DMS79 (cell line): ENCODE data around the gene DLK1.
A peak's percentile ranks its signal among the peaks of the same experiment; 100 is the strongest.

Experiments used
- DNase-seq: peaks from one replicate; lab custom pipeline; 2025; lab: John Stamatoyannopoulos, UW

DLK1 gene

DNA sequence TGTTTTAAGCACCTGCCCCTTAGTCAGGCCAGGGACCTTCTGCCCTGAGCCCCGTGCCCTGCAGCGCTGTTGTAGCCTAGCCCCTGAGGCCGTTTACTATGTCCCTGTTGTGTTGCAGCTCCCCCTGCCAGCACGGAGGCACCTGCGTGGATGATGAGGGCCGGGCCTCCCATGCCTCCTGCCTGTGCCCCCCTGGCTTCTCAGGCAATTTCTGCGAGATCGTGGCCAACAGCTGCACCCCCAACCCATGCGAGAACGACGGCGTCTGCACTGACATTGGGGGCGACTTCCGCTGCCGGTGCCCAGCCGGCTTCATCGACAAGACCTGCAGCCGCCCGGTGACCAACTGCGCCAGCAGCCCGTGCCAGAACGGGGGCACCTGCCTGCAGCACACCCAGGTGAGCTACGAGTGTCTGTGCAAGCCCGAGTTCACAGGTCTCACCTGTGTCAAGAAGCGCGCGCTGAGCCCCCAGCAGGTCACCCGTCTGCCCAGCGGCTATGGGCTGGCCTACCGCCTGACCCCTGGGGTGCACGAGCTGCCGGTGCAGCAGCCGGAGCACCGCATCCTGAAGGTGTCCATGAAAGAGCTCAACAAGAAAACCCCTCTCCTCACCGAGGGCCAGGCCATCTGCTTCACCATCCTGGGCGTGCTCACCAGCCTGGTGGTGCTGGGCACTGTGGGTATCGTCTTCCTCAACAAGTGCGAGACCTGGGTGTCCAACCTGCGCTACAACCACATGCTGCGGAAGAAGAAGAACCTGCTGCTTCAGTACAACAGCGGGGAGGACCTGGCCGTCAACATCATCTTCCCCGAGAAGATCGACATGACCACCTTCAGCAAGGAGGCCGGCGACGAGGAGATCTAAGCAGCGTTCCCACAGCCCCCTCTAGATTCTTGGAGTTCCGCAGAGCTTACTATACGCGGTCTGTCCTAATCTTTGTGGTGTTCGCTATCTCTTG lies 7.6 kb downstream of the DLK1 start:
- DNase-seq = no peak

DNA sequence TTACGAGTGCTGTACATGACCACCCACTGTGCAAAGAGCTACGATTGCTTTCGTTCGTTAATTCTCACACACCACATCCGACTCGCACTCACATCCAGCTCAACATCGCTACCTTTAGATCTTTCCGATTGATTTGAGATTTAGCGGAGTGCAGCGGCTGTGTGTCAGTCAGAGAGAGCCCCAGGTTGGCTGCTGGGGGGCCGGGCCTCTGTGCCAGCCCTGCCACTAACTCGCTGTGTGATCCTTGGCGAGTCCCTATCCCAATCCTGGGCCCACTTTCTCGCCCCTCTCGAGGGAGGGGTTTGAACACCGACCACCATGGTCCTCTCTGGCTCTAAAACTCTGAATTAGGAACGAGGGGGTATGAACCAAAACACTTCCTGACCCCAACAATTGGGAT lies 8.6 kb downstream of the DLK1 start:
- DNase-seq = no peak

- DNase-seq = no peak
Measured at GRCh38 chr14:100736269-100737180, 9.8 kb downstream of the DLK1 start.

DNA sequence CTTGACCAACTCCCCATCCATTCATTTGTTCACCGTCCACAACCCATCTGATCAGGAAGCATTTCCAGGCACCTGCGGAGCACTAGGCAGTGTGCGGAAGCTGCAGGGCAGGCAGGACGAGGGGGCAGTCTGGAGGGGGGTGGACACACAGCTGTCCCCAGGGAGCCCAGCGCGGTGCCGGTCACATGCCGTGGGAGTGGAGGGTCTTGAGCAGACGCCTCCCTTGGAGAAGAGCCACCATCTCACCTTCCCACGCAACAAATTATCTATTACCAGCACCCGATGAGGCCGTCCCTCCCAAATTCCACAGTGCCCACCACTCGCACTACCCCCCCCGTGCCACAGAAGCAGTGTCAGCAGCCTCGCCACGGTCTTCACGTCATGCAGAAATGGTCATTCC lies 10.8 kb downstream of the DLK1 start:
- no peak for DNase-seq

GRCh38 chr14:100738269-100738691 lies 11.6 kb downstream of the DLK1 start:
- no peak for DNase-seq

- DNase-seq = no peak
Measured at GRCh38 chr14:100738704-100739131, 12.0 kb downstream of the DLK1 start.

DNA sequence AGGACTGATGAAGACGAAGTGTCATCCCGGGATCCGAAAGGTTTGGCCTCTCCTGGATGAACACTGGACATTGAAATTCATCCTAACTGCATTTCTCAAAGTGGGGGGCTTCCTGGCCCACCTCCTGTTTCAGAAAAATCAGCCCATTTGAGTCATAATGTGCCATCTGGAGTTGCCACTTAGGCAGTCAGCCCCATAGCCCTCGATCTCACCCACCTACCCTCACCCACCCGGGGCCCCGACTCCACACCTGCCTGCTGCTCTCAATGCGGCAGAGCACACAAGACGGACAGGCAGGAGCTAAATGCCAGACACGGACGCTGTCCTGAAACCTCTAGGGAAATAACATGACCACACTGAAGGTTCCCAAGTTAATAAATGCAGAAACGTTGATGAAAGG lies 12.6 kb downstream of the DLK1 start:
- DNase-seq = no peak

DNA sequence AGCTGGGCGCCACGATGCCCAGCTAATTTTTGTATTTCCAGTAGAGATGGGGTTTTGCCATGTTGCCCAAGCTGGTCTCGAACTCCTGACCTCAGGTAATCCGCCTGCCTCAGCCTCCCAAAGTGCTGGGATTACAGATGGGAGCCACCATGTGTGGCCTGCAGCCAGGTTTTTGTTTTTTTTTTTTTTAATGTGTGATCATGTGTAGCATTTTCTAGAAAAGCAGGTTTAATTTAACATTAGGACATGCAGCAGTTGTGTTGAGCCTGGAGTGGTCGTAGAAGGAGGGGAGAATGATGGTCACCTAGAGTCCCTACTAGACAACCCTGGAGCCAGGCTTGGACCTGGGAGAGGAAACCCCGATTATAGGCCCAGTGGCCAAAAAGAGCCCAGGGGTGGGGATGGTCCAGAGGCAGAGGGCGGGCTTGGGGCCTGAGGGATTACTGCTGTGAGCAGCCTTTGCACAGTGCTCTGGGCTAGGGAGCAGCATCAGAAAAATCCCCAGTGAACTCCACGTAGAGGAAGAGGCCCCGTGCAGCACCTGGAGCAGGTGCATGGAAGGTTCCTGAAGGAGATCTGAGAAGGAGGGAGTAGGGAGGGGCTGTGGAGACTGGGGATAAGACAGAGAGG lies 13.6 kb downstream of the DLK1 start:
- DNase-seq = no peak

- no peak for DNase-seq
Measured at GRCh38 chr14:100740929-100741328, 14.2 kb downstream of the DLK1 start.

DNA sequence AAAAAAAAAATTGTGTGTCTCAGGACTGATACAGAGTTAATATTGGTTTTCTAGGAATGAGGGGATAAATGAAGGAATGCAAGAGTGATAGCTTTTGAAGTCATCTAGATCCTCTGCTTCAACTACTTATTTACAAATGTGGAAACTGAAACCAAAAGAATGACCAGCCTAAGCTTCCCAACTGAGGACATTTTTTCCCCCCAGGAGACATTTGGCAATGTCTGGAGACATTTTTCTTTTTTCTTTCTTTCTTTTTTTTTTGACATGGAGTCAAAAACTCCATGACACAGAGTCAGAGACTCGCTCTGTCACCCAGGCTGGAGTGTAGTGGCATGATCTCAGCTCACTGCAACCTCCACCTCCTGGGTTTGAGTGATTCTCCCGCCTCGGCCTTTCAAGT lies 15.3 kb downstream of the DLK1 start:
- DNase-seq = no peak

- DNase-seq = no peak
Measured at GRCh38 chr14:100746326-100746725, 19.6 kb downstream of the DLK1 start.

- DNase-seq = peak; percentile 99
Measured at GRCh38 chr14:100747021-100747586, 20.4 kb downstream of the DLK1 start.

DNA sequence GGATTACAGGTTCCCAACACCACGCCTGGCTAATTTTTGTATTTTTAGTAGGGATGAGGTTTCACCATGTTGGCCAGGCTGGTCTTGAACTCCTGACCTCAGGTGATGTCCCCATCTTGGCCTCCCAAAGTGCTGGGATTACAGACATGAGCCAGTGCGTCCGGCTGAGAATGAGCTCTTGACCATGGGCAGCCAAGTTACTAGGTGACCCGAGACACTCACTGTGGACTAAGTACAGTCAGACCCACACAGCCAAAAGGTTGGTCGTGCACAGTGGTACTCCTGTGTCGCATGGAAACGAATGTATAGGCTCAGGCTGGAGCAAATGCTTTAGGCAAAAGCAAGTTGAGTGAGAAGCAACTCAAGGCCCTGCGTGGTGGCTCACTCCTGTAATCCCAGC lies 21.0 kb downstream of the DLK1 start:
- no peak for DNase-seq

DNA sequence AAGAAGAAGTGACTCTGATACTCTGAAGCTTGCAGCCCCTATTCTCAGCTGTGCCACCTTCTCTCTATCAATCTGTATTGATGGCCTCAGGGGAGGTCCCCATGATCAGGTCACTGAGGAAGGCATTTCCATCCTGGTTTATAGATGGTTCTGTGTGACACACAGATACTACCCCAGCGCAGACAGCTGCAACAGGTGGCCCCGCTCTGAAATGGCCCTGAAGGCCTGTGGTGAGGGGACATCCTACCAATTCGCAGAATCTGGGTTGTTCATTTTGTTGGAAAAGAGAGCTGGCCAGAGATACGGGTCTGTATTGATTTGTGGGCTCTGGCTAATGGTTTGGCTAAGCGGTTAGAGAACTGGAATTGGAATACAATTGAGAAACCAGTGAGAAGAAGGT lies 21.7 kb downstream of the DLK1 start:
- DNase-seq = no peak

- no peak for DNase-seq
Measured at GRCh38 chr14:100748944-100749343, 22.3 kb downstream of the DLK1 start.

- DNase-seq = no peak
Measured at GRCh38 chr14:100749967-100750597, 23.4 kb downstream of the DLK1 start.

- no peak for DNase-seq
Measured at GRCh38 chr14:100750762-100751699, 24.3 kb downstream of the DLK1 start.

DNA sequence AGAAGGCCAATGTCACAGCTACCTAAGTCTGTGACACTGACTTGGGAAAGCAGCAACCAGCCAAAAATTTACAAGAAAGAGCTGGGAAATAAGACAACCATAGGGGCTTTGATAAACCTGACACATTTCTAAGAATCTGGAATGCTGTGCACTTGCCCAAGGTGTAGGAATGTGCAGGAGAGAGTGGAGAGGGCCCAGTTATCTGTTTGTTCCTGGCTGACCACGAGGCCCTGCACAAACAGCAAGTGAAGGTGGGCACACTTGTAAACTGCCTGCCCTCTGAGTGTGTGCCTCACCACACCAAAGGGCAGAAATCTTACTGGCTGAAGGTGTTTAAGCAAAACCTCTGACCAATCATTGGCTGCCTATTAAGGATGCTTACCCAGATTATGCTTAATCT lies 27.3 kb downstream of the DLK1 start:
- no peak for DNase-seq

- no peak for DNase-seq
Measured at GRCh38 chr14:100755649-100756048, 29.0 kb downstream of the DLK1 start.

DNA sequence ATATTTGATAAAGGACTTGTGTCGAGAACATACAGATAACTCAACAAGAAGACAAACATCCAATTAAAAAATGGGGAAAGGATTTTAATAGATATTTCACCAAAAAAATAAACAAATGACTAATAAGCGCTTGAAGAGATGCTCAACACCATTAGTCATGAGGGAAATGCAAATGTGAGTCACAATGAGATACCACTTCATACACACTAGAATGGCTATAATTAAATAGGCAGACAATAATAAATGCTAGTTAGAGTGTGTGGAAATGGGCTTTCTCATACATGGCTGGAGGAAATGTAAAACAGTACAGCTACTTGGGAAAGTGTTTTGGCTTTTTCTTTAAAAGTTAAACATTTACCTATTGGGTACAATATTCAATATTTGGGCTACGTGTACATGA lies 34.8 kb downstream of the DLK1 start:
- no peak for DNase-seq
